ENCODE measurements around the gene BNC2. TPM values are rescaled to one million over a fixed set of nuclear protein-coding genes. Genes with fewer than 3 reads are reported as not detected.

BNC2 gene
- total RNA-seq, 1 donor from 2014 or later: under 0.01 TPM

DNA sequence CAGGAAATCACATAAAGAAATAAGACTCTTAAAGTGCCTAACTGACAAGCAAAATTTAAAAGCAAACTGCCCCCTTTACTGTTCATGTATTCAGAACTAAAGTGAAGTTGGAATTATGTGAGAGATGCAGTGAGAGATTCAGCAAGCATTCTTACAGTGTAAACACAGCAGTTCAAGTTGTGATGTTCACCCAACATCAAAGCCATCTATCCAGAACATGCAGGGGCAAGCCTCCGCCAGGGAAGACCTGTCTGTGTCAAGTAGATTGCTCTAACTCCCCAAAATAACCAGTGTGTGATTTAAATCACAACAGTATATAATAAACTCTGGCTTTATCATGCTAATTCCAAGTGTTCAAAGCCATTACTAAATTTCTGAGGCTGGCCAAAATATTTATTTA lies 233.3 kb downstream of the BNC2 start:
- H3K4me3 ChIP-seq (ENCODE audit: low read depth, low read length): no peak overlapping the region

DNA sequence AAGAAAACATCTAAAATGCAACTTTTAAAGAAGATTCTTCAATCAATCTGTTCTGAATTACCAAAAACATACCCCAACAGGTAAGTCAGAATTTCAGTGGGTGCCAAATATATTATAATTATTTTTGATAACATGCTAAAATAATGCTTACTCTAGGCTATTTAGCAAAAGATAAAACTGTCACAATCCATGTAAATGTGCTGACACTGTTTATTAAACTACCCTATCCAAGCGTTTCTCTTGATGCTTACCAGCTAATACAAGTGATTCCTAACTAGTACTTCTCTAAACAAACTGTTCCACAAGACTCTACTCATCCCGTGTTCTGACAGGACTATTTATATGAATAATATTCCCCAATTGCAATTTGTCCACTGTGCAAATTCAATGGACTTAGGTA lies 236.7 kb downstream of the BNC2 start:
- DNase-seq (ENCODE audit: low read depth) (no peak), FAIRE-seq (no peak)
- TF ChIP-seq, protein P1, sequence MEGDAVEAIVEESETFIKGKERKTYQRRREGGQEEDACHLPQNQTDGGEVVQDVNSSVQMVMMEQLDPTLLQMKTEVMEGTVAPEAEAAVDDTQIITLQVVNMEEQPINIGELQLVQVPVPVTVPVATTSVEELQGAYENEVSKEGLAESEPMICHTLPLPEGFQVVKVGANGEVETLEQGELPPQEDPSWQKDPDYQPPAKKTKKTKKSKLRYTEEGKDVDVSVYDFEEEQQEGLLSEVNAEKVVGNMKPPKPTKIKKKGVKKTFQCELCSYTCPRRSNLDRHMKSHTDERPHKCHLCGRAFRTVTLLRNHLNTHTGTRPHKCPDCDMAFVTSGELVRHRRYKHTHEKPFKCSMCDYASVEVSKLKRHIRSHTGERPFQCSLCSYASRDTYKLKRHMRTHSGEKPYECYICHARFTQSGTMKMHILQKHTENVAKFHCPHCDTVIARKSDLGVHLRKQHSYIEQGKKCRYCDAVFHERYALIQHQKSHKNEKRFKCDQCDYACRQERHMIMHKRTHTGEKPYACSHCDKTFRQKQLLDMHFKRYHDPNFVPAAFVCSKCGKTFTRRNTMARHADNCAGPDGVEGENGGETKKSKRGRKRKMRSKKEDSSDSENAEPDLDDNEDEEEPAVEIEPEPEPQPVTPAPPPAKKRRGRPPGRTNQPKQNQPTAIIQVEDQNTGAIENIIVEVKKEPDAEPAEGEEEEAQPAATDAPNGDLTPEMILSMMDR (IDR thresholded peaks at IDR 0.05; ENCODE audit: insufficient read depth, low read length, severe bottlenecking): no peak
- Histone ChIP-seq H3K27me3 (ENCODE audit: control insufficient read depth, insufficient read depth, low read length) (no peaks in the 10 kb centered on the region), H3K36me3 (ENCODE audit: control insufficient read depth, insufficient read depth, low read length) (no peaks in the 10 kb centered on the region), H3K4me3 (ENCODE audit: low read depth, low read length) (no peak overlapping the region)

More for the DNA sequence above, 233.3 kb downstream of the BNC2 start:
- Histone ChIP-seq H3K36me3 (ENCODE audit: control insufficient read depth, insufficient read depth, low read length) (no peaks in the 10 kb centered on the region), H3K27me3 (ENCODE audit: control insufficient read depth, insufficient read depth, low read length) (no peaks in the 10 kb centered on the region)
- DNase-seq (ENCODE audit: low read depth) (peak; percentile 66), FAIRE-seq (no peak)
- TF ChIP-seq, protein P1 (IDR thresholded peaks at IDR 0.05; ENCODE audit: insufficient read depth, low read length, severe bottlenecking): no peak

DNA sequence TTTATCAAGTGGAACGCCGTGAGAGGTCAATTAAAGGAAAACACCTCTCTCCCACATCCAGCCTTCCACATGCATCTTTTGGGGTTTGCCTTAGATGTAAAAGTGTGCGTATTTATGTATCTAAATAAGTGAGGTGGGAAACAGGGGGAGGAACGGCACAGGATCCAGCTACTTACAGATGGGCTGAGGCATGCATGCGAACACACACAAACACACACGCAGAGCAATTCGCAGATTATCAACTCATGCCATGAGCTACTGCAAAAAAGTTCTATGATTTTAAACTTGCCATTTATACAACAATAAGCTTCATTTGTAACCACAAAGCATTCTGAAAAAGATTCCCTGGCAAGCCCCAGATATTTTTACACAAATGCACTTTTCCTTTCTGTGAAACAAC lies 242.1 kb downstream of the BNC2 start:
- Histone ChIP-seq H3K27me3 (ENCODE audit: control insufficient read depth, insufficient read depth, low read length) (no peaks in the 10 kb centered on the region), H3K4me3 (ENCODE audit: low read depth, low read length) (no peak overlapping the region), H3K36me3 (ENCODE audit: control insufficient read depth, insufficient read depth, low read length) (no peaks in the 10 kb centered on the region)
- FAIRE-seq: no peak
- TF ChIP-seq, protein P1 (IDR thresholded peaks at IDR 0.05; ENCODE audit: insufficient read depth, low read length, severe bottlenecking): no peak
- no peak for DNase-seq (ENCODE audit: low read depth)

DNA sequence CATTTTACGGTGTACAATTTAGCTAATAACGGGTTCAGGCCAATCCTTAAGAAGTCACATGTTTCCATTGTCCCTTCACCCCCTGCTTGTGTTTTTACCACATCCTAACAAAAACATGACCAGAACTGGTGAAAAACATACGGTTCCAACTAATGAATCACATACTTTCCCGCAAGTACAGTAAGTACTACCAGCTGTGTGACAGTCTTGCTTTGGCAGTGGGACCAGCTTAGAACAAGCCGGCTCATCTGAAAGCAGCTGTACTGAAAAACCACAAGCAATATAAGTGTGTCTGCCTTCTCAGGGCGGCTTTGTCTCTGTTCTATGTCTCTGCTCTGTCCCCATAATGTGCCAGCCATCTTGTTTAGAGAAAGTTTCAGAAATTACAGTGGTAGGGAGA lies 242.5 kb downstream of the BNC2 start:
- Histone ChIP-seq H3K4me3 (ENCODE audit: low read depth, low read length) (no peak overlapping the region), H3K36me3 (ENCODE audit: control insufficient read depth, insufficient read depth, low read length) (no peaks in the 10 kb centered on the region), H3K27me3 (ENCODE audit: control insufficient read depth, insufficient read depth, low read length) (no peaks in the 10 kb centered on the region)
- DNase-seq (ENCODE audit: low read depth) (no peak), FAIRE-seq (no peak)
- TF ChIP-seq, protein P1 (IDR thresholded peaks at IDR 0.05; ENCODE audit: insufficient read depth, low read length, severe bottlenecking): no peak

DNA sequence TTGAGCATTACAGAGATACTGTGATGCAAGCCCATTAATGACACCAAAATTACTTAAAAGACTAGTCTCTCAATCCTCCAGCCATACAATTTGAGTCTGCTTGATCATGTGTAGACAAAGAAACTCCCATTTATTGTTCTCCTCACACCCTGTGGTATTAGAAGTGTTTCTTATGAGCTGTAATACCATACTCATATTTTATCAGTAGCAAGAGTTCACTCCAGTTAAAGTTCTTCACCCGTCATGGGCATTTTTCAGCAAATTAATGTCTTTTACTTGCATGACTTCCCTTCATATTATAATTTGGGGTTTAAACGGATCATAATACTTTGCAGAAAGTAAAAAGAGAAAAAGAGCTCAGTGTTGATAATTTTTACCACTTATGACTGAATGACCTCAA lies 242.9 kb downstream of the BNC2 start:
- DNase-seq (ENCODE audit: low read depth) (no peak), FAIRE-seq (no peak)

More for the DNA sequence above, 242.9 kb downstream of the BNC2 start:
- Histone ChIP-seq H3K4me3 (ENCODE audit: low read depth, low read length) (no peak overlapping the region), H3K27me3 (ENCODE audit: control insufficient read depth, insufficient read depth, low read length) (no peaks in the 10 kb centered on the region), H3K36me3 (ENCODE audit: control insufficient read depth, insufficient read depth, low read length) (no peaks in the 10 kb centered on the region)
- TF ChIP-seq, protein P1 (IDR thresholded peaks at IDR 0.05; ENCODE audit: insufficient read depth, low read length, severe bottlenecking): no peak

Measured in bronchial epithelial cell (primary cell).